ENCODE data around the gene PAOX.
"Not testable (repeated sequence)": the region's sequence is repeated elsewhere in the genome, so short reads cannot be mapped to it uniquely, and the experiment has no call there.

The PAOX gene

DNA sequence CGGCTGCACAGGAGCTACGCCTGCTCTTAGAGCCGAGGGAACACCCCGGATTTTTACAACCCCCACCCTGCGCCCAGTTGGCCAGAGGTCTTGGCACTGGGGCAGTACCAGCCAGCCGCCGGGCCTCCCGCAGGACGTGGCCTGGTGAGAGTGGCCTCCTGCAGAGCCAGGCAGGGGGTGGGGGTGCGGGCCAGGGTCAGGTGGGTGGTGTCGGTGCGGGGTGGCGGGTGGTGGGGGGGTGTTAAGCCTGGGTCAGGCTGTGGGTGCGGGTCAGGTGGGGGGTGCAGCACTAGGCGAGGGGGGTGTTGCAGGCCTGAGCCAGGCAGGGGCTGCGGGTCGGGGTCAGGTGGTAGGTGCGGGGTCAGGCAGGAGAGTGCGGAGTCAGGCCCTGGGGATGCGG, 6.6 kb upstream of the PAOX start:
- DNase-seq (ENCODE audit: low read depth), result no peak

DNA sequence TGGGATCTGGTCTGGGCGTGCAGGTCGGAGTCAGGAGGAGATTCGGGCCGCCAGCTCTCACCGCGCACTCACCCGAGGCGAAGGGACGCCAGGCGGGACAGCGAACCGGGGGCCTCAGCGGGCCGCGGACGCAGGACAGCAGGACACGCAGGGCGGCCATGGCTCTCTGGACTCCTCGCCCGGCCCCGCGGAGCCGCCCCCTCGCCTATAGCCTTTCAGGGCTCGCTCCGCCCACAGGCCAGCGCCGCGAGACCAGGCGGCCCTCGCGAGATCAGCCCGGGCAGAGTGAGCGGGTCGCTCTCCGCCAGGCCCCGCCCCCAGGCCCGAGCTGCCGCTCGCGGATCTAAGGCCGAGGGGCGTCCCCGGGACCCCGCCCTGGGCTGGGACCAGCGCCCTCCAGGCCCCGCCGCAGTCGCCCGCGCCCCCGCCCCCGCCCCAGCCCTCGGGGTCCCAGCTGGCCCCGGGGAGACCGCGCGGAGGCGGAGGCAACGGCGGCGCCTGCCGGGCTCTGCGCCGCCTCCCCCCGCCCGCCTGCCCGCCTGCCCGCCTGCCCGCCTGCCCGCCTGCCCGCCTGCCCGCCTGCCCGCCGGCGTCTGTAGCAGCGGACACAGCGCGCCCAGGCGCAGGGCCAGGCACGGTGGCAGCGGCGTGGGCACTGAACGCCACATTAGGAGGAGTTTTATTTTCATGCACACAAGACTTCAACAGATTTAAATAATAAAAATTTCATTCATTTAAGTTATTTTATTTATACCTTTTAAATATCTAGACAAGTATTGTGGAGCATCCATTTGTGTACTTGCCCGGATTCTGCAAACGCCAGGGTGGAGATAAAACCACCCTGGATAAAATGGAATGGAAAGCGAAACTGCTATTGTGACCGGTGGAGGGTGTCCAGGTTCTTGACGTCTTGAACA, 5.6 kb upstream of the PAOX start, which contains the start of gene ECHS1:
Gene ECHS1, minus strand, starts transcription at position 181 of the 917 bp plus-strand sequence. Its CDS starts 21 bp downstream, at position 160.
- TF ChIP-seq, protein P1, sequence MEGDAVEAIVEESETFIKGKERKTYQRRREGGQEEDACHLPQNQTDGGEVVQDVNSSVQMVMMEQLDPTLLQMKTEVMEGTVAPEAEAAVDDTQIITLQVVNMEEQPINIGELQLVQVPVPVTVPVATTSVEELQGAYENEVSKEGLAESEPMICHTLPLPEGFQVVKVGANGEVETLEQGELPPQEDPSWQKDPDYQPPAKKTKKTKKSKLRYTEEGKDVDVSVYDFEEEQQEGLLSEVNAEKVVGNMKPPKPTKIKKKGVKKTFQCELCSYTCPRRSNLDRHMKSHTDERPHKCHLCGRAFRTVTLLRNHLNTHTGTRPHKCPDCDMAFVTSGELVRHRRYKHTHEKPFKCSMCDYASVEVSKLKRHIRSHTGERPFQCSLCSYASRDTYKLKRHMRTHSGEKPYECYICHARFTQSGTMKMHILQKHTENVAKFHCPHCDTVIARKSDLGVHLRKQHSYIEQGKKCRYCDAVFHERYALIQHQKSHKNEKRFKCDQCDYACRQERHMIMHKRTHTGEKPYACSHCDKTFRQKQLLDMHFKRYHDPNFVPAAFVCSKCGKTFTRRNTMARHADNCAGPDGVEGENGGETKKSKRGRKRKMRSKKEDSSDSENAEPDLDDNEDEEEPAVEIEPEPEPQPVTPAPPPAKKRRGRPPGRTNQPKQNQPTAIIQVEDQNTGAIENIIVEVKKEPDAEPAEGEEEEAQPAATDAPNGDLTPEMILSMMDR (conservative IDR thresholded peaks at IDR 0.05; ENCODE audit: control insufficient read depth, insufficient read depth, low read depth, low read length), result no peak
- peak; percentile 84 for DNase-seq (ENCODE audit: low read depth)
- H3K4me3 ChIP-seq (ENCODE audit: control insufficient read depth, low read depth, low read length), result peak within 1 kb of the TSS; percentile 73

More for the DNA sequence above, 6.6 kb upstream of the PAOX start:
- TF ChIP-seq, protein P1 (conservative IDR thresholded peaks at IDR 0.05; ENCODE audit: control insufficient read depth, insufficient read depth, low read depth, low read length), result no peak
- peak overlapping the region; percentile 73 for H3K4me3 ChIP-seq (ENCODE audit: control insufficient read depth, low read depth, low read length)

GRCh38 chr10:133375357-133376115, 3.5 kb upstream of the PAOX start:
- TF ChIP-seq, protein P1 (conservative IDR thresholded peaks at IDR 0.05; ENCODE audit: control insufficient read depth, insufficient read depth, low read depth, low read length), result no peak
- DNase-seq (ENCODE audit: low read depth), result no peak
- H3K4me3 ChIP-seq (ENCODE audit: control insufficient read depth, low read depth, low read length), result no peak overlapping the region

DNA sequence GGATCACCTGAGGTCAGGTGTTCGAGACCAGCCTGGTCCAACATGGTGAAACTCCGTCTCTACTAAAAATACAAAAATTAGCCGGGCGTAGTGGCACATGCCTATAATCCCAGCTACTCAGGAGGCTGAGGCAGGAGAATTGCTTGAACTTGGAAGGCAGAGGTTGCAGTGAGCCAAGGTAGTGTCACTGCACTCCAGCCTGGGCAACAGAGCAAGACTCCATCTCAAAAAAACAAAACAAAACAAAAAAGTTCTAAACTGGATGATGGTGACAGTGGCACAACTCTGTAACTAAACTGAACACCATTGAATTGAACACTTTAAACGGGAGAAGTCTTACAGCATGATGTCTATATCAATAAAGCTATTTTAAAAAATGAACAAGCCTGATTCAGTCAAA, 2.9 kb upstream of the PAOX start:
- DNase-seq (ENCODE audit: low read depth), result not testable (repeated sequence)

DNA sequence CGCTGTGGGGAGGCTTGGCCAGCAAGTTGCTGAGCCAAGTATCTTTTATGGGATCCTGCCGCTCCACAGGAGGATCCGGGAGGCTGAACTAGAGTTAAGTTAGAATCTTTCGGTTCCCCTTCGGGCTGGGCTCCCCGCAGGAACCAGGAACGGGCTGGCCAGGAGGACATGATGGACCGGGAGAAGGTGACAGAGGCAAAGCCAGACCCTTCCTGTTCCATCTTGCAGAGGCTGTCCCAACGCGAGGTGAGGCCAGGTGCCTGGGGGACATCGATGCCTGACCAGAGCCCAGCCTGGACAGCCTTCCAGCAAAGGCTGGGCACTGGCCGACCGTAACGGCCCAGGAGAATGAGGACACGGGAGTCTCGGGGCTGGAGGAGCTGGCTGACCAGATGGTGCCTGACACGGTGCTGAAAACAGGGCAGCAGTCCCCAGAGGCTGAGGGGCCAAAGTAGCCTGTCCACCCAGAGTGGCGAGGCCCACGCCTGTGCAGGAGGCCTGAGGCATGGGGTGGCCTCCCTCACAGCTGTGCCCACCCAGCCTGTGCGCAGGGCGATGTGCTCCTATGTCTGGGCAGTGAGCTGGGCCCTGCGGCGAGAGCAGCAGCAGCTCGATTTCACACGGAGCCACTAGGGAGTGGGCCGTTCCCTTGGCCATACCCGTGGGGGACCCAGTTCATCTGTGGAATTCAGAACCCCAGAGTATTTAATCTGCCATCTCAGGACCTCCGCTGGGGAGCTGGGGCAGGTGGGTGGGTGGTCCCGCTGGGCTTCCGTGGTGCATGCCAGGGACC, 1.8 kb upstream of the PAOX start:
- H3K4me3 ChIP-seq (ENCODE audit: control insufficient read depth, low read depth, low read length), result no peak overlapping the region
- no peak for DNase-seq (ENCODE audit: low read depth)
- TF ChIP-seq, protein P1 (conservative IDR thresholded peaks at IDR 0.05; ENCODE audit: control insufficient read depth, insufficient read depth, low read depth, low read length), result no peak

More for the DNA sequence above, 2.9 kb upstream of the PAOX start:
- not testable (repeated sequence) for H3K4me3 ChIP-seq (ENCODE audit: control insufficient read depth, low read depth, low read length)

DNA sequence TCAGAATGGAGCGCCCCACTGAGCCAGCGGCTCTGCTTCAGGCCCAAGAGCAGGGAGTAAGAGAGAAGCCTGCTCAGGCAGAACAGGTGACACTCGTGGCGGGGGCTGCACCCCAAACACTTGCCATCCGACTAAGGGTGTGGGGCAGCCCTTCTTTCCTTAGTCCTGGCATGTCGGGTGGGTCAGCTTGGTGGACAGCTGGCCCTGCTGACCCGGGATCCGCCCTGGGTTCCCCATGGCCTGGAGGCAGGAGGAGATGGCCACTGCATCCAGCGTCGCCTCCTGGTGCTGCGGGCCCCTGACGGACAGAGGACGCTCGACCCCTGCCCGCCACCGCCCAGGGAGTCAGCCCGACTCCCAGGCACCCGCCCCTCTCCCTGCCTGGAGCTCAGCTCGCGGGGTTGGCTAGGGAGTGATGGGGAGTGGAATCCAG, 1.2 kb upstream of the PAOX start:
- no peak for DNase-seq (ENCODE audit: low read depth)
- TF ChIP-seq, protein P1 (conservative IDR thresholded peaks at IDR 0.05; ENCODE audit: control insufficient read depth, insufficient read depth, low read depth, low read length), result no peak
- H3K4me3 ChIP-seq (ENCODE audit: control insufficient read depth, low read depth, low read length), result peak overlapping the region; percentile 63

Measured in fibroblast of mammary gland (primary cell).